Measurements from ENCODE around the gene TTC3.
"Not testable (repeated sequence)": the region's sequence is repeated elsewhere in the genome, so short reads cannot be mapped to it uniquely, and the experiment has no call there.

GRCh38 chr21:37111029-37111428 is 38.0 kb downstream of the TTC3 start:
- not testable (repeated sequence) for TF ChIP-seq CTCF (conservative IDR thresholded peaks at IDR 0.05; ENCODE audit: low read length); EZH2phosphoT487 (IDR thresholded peaks at IDR 0.05; ENCODE audit: borderline replicate concordance, low read depth, low read length)
